Measurements from ENCODE around the gene PRKCE. TPM values are rescaled to one million over a fixed set of nuclear protein-coding genes. Genes with fewer than 3 reads are reported as not detected.

Gene PRKCE
- total RNA-seq, 1 experiment from 2014 or later: 4.9 TPM

GRCh38 chr2:46040563-46041155, 389.2 kb downstream of the PRKCE start:
- no peak for DNase-seq (ENCODE audit: low read depth)

DNA sequence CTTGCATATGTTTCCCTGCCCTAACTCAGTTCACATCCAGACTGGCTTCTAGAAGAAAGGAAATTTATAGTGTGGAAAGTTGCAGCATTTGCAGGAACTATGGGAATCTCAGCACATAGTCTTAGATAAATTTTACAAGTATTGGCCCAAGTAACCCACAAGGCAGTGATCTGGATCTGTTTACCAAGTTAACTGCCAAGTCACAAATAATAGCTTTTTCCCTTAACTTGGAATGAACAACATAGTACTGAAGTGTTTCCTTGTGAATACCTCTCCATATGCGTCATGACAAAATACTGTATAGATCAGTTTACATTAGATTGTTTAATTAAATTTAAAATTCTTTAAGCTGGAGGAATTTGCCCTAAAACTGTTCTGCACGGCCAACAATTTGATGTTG, 390.0 kb downstream of the PRKCE start:
- no peak for DNase-seq (ENCODE audit: low read depth)

GRCh38 chr2:46042207-46042637, 390.7 kb downstream of the PRKCE start:
- no peak for DNase-seq (ENCODE audit: low read depth)

GRCh38 chr2:46042711-46043110, 391.2 kb downstream of the PRKCE start:
- DNase-seq (ENCODE audit: low read depth): no peak

- no peak for DNase-seq (ENCODE audit: low read depth)
Measured at GRCh38 chr2:46045888-46046287, 394.4 kb downstream of the PRKCE start.

DNA sequence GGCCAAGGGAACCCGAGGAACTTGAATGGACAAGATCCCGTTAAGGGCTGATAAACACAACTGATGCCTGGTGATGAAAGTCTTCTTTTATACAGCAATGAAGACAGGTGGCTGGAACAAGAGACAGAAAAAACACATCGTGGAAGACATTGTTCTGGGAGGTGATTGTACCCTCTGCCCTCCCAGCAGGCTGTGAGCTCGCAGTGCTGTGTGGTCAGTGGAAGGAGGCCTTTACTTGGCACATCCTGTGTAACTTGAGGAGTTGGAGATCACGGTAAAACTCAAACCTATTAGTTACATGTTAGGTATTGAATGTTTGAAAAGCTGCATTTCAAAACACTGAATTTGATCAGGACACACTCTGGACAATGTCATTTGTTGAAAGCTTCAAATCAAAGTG, 395.8 kb downstream of the PRKCE start:
- DNase-seq (ENCODE audit: low read depth): no peak

DNA sequence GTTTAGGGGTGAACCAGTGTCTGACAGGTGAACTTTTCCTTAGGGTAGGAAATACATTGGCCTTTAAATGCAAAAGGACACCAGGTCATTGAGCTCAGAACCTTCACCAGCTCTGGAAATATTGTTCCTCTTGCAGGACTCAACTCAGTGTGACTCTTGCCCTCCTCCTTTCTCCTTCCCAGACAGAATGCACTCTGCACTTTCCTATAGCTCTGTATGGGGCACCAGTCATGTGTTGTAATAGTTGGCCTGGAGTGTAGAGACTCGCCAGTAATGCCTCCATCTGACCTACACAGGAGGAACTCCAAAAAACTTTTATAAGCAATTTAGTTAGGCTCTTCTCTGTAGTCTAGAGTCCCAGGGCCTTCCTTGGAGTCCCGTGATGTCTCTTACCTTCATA, 397.2 kb downstream of the PRKCE start:
- DNase-seq (ENCODE audit: low read depth): no peak

DNA sequence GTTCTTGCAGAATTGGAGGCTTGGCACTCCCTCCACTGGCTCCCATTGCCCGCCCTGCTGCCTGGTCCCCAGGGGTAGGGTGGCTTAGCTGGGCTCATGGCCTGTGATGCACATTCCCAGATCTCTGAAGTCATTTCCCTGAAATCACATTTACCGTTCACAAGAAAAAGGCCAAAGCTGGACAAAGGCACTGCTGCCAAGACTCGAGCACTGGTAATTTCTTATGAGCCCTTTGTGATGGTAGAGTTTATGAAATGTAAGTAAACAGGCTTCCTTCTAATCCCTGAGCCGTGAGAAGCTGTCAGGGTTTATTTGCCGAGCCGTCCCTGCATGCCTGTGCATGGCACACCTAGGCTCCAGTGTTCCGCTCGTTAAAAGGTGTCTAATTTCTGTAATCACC, 398.6 kb downstream of the PRKCE start:
- no peak for DNase-seq (ENCODE audit: low read depth)

DNA sequence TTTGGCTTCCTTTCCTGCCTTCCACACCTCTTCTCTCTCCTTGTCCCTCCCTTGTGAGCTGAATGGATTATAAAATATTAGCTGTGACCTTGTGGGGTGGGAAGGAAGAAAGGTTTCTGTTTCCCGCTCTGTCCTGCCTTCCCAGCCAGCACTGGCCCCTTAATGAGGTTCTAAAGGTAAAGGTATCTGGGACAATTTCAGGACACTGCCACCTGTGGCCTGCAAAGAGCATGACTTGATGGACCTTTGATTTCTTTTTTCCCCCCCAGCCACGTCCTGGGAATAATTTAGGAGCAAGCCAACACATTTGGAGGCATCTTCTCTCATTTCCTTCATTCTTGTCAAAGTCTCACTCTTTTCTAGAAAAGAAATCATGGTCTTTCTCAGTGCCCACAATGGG, 399.0 kb downstream of the PRKCE start:
- no peak for DNase-seq (ENCODE audit: low read depth)

DNA sequence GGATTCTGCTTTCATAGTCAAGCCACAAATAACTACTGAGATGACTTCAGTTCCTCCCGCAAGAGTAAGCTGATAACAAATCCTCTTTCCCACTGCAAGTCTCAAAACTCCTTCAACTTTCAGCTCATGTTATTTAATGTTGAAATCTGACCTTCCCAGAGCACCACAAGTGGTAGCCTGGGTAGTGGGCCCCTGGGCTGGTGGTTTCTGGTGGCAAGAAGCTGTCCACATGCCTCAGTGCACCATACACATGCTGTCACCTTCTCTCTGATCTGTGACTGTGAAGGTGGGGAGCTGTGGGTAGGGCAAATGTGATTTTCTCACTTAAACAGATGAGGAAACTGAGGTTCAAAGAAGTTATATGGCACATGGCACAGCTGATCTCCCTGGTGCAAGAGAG, 399.6 kb downstream of the PRKCE start:
- DNase-seq (ENCODE audit: low read depth): no peak

DNA sequence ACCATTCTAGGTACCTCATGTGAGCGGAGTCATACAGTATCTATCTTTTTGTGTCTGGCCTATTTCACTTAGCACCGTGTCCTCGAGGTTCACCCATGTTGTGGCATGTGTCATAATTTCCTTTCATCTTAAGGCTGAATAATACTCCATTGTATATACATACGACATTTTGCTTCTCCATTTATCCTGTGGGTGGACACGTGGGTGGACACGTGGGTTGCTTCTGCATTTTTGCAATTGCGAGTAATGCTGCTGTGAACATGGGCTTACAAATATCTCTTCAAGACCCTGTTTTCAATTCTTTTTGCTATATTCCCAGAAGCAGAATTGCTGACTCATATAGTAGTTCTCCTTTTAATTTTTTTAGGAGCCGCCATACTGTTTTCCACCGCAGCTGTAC, 402.1 kb downstream of the PRKCE start:
- no peak for DNase-seq (ENCODE audit: low read depth)

GRCh38 chr2:46056541-46056940, 405.1 kb downstream of the PRKCE start:
- no peak for DNase-seq (ENCODE audit: low read depth)

GRCh38 chr2:46058140-46058539, 406.7 kb downstream of the PRKCE start:
- no peak for DNase-seq (ENCODE audit: low read depth)

DNA sequence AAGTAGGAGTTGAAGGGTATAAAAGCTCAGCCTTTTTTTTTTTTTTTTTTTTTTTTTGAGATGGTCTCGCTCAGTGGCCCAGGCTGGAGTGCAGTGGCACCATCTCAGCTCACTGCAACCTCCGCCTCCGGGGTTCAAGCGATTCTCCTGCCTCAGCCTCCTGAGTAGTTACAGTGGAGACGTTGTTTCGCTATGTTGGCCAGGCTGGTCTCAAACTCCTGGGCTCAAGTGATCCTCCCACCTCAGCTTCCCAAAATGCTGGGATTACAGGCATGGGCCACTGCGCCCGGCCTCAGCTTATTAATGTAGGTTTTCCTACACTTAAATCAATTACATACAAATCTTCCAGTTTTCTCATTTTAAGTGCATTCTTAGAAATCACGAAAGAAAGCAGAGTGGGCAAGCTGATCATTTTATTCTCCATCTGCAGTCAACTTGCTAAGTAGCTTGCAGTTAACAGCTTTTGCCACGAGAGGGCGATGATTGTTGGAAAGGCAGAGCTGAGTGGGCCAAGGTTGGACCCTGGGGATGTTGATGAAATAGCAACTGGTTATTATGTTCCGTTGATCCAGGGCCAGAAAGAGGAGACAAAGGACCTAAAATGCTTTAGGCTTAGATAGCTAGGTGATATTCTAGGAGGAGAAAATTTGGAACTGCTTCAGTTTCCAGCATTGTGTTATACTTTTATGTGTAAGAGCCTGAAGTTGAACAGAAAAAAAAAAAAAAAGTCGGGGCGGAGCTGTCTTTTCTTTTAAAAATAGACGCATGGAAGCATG, 411.4 kb downstream of the PRKCE start:
- DNase-seq (ENCODE audit: low read depth): peak; percentile 79

- DNase-seq (ENCODE audit: low read depth): no peak
Measured at GRCh38 chr2:46064396-46064795, 412.9 kb downstream of the PRKCE start.

DNA sequence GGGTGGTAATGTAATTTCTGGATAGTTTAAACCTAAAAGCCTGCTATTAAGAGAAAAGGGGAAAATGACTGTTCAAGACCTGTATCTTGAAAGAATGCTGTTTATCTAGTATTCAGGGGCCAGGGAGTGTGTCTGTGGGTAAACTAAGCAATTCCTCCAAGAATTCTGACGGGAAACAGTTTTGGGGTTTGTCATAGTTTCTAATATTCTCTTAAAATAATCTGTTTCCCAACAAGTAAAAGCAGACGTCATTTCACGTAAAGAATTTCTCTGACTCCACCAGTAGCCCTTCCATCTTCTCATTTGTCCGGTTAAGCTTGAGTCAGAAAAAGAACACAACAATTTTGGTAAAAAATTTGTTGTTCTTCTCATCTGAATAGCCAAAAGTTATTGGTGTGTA, 413.7 kb downstream of the PRKCE start:
- DNase-seq (ENCODE audit: low read depth): no peak

- peak; percentile 20 for DNase-seq (ENCODE audit: low read depth)
Measured at GRCh38 chr2:46066116-46066515, 414.6 kb downstream of the PRKCE start.

- DNase-seq (ENCODE audit: low read depth): no peak
Measured at GRCh38 chr2:46066601-46067000, 415.1 kb downstream of the PRKCE start.

GRCh38 chr2:46067062-46067461, 415.6 kb downstream of the PRKCE start:
- no peak for DNase-seq (ENCODE audit: low read depth)

- peak; percentile 66 for DNase-seq (ENCODE audit: low read depth)
Measured at GRCh38 chr2:46067501-46068305, 416.2 kb downstream of the PRKCE start.

DNA sequence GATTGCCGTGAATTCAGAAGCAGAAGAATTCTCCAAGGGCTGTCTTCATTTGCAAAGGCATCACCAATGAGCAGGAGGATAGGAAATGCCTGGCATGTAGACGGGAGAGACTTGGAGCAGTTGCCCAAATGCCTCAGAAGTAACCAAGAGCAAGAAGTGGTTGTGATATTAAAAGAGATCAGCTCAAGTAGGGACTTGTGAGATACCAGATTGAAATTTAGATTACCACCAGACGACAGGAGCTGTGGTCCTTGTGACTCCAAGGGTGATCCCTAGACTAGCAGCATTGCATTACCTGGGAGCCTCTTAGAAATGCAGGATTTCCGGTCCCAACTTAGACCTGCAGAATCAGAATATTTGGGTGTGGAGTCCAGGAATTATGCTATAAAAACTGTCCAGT, 417.2 kb downstream of the PRKCE start:
- no peak for DNase-seq (ENCODE audit: low read depth)

GRCh38 chr2:46071074-46071473, 419.6 kb downstream of the PRKCE start:
- no peak for DNase-seq (ENCODE audit: low read depth)

Data from Daoy (cell line).